HG03108 (cell line): ENCODE measurements around the gene RIN3.
A peak's percentile ranks its signal among the peaks of the same experiment; 100 is the strongest.
"Not testable (repeated sequence)": the region's sequence is repeated elsewhere in the genome, so short reads cannot be mapped to it uniquely, and the experiment has no call there.

Source experiments
- ATAC-seq: cut with Tn5 transposase; IDR thresholded peaks from one replicate; pipeline ENCODE4 v1.9.1; 2021; ENCODE audit warnings: moderate library complexity; ENCODE audit not compliant: unreplicated experiment

Gene RIN3

DNA sequence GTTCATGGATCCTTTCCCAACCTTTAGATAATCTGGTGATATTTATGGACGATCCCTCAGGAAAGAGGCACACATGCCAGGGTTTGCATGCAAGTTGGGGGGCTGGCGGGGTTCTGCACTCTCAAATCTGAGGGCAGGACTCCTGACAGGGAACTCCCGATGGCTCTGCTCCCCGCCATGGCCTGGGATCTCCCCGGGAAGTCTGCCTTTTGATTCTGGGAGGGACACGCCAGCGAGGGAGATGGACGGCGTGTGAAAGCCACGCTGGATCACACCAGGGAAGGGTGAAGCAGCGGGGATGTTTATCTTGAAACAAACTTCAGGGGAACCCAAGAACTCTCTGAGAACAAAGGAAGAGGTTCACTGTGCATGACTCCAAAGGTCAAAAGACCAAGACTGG lies 191.2 kb downstream of the RIN3 start:
- no peak for ATAC-seq

DNA sequence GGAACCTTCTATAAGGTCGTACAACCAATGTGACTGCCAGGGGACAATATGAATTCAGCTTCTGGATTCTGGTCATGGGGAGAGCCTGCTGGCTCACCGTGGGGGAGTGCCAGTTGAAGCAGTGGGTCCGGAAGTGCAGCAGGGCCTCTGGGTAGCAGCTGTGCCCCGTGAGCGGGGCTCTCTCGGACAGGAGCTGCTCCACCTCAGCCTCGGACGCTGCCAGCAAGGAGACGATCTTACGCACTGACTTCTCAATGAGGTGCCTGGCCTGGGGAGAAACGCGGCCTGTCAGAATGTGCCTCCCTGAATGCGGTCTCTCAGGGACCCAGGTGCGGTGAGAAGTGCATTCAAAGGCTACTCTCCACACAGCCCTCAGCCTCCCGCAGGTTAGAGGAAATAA lies 192.8 kb downstream of the RIN3 start:
- no peak for ATAC-seq

DNA sequence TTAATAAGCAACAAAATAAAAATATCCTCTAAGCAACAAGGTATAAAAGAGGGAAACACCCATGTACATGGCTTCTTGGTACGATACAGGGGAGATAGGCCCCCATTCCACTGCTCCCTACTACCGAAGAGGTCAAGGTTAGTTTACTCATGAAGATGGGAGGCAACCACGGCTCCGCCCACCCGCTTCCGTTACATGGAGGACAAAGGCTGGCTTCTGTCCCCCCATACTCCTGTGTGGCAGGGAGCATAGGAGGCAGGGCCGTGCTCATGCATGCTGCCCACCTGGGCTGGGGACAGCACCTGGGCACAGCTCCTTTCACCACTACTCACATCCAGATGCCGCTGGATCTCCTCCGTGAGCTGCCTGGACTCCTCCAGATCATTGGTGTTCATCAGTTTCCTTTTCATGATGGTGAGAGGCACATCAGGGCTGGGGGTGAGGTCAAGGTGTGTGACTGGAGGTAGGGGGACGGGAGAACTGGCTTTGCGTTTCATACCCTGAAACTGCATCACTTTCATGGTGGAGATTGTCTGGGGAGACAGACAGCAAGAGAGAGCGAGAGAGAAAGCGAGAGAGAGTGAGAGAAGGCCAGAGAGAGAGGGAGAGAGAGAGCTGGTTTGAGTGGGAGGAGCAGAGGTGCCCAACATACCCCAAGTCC lies 195.9 kb downstream of the RIN3 start:
- no peak for ATAC-seq

DNA sequence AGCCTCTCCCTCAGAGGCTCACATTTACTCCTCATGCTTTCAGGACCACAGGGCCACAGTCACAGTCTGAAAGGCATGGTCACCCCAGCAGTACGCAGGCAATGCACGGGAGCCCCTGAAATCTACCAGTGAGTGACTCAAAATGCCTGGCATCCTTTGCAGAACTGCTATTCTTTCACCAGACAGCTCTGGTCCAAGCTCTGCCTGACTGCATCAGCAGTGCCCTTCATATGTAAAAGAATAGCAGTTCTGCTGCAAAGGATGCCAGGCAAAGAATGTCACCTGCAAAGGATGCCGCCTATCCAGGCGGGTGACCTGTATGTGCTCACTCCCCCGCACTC lies 196.4 kb downstream of the RIN3 start:
- no peak for ATAC-seq

DNA sequence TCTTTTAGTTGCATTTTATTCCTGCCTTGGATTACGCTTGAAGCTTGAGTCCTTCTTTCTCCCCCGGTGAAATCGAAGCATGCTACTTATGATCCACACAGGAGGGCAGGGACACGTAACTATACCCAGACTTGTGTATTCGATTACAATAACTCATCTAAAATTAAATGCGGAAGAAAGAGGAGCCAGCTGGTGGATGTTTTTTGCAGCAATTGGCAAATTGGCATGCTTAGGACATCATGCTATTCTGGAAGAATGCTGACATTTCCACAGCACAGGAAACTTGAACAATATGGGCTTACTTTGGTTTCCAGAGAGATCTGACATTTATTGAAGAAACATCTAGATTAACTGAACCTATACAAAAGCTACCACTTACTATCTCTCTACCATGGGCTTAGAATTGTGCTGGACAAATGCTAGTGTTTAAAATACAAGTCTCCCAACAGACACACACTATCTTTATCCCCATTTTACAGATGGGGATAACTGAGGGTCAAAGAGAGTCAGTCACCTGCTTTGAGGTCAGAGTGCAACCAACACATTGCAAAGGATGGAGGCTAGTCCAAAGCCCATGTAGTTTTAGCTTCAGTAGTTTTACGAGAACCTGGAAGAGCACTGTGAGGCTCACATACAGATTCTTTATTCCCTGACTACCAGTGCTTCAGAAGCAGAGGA lies 198.5 kb downstream of the RIN3 start:
- ATAC-seq: no peak

DNA sequence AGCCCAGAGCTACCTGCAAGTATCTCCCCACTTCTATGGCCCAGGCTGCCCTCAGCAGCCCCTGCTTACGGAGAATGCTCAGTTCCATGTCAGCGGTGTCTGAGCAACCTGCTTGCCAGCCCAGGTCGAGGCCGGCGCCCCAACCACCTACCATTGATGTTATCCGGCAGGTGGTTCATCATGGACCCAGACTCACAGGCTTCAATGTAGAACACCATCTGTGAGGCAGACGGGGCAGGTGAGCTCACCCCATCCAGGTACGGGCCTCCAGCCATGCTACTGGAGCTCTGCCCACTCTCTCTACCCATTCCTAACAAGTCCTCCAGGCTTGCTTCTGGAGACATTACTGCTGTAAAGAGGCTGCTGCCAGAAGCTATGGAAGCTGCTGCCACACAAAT lies 199.1 kb downstream of the RIN3 start:
- ATAC-seq: no peak

DNA sequence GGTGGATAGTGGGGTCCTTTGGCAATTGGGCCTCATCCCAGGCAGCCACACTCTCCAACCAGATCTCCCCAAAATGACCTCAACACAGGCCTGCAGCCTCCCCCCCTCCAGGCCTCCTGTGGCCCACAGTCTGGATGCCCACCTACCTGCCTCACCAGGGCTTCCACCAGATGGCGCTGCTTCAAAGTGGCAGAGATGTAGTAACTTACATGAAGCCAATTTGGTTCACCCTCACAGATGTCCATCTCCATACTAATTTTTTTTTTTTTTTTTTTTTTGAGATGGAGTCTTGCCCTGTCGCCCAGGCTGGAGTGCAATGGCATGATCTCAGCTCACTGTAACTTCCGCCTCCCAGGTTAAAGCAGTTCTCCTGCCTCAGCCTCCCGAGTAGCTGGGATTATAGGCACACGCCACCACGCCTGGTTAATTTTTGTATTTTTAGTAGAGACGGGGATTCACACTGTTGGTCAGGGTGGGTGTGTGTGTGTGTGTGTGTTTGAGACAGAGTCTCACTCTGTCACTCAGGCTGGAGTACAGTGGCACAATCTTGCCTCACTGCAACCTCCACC lies 201.2 kb downstream of the RIN3 start:
- not testable (repeated sequence) for ATAC-seq

DNA sequence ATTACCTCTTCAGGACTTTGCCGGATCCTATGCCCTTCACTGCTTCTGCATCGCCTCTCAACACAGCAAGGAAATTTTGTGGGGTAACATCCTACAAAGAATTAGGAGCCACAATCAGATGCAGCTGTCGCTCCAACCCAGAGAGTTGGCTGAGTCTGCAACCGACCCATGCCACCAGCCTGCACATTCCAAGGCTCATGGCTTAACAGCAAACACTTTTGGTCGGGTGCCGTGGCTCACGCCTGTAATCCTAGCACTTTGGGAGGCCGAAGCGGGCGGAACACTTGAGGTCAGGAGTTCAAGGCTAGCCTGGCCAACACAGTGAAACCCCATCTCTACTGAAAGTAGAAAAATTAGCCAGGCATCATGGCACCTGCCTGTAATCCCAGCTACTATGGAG lies 202.6 kb downstream of the RIN3 start:
- ATAC-seq: no peak

DNA sequence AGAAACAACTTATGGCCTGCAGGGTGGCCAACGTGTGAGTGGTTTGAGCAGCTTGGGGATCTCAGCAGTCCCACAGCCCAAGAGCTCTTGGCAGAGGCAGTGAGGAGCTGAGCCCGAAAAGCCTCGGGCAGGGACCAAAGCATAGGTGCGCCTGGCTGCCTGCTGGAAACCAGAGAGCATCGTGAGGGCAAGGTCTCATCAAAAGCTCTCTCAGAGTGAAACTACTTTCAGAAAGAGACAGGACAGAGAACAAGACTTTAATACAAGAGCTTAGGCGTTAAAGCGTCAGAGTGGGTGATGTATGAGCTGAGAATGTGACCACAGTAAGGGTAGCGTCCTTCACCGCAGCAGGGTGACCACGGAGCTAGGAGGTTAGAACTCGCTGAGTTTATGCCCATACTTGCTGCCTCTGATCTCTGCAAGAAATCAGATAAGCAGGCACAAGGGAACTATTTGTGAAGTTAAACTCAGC lies 204.0 kb downstream of the RIN3 start:
- no peak for ATAC-seq

DNA sequence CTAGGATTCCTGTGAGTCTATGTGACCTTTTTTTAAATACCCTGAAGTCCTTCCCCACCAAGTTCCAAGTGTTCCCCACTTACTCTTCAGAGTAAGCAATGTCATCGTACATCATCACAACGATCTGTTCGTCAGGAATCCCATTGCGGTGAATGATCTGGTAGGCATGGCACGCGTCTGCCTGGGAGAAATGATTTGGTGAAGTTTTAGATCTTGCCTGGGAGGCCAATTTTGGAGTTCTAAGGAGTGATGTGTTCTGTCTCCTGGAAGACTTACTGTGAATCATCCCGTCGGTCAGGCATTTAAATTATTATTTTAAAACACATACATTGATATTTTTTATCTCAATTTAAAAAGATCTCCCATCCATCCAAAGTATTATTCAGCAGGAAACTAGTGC lies 205.1 kb downstream of the RIN3 start:
- ATAC-seq: no peak

DNA sequence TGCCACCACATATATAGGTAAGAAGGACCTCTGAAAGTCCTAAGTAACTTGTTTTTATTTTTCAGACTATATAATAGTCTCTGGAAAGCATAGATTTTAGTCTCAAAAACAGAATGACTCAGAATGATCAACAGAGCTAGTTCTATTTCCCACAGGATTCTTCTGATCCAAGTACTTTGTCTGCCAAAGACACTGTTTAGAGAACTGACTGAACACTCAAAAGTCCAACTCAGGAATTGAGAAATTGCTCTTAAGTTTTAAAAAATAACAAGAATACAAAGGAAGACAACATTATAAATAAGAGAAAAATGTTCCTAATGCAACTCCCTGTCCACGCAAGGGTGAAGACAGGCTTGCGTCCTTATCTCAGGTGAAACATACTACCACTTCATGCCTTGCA lies 205.8 kb downstream of the RIN3 start:
- ATAC-seq: no peak

DNA sequence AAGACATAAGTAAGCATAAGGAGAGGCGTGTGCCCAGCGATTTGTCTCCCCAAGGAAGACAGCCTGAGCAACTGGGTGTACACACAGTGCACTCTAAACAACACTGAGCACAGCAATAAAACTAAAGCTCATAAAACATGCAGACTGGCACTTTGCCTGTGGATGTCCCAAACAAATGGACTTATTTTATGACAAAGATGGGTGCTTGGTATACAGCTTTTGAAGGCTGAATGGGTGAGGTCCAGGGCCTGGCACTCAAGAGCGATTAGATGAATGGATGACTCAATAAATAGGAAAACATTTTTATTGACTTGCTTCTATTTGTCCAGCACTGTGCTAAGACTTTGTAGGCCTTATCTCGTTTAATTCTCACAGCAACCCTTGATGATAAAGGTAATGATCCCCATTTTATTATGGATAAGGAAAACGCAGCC lies 206.3 kb downstream of the RIN3 start:
- no peak for ATAC-seq

DNA sequence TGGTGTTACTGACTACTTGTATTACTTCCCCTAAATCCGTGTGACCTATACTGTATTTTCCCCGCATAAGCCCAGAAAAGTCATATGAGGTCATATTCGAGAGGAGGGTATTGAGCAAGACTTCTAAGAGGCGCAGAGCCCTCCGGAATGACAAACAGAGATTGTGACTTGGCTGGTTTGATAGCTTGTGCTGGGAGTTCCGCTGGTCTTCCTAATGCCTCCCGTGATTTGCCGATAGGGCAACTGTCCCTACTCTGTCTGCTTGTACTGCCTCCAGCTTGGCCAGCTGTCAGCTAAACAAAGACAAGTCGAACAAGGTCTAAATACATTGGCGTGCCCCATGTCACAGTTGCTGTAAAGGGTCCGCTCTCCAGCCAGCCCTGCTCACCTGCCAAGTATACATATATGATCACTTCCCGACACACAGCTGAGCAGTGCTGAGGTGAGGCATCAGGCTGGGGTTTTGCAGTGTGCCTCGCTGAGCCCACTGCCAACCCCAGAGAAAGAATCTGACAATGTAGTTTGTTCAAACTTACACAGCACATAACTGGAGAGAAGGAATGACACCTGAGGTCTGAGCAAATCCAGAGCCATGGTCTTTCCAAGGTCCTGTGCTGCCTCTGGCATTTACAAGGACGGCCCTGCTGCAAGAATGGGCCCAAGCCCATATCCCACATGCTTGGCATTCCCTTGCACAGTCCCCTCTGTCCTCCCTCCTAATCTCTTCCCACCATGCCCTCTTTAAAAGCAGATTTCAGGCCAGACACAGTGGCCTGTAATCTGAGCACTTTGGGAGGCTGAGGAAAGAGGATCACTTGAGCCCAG lies 211.1 kb downstream of the RIN3 start:
- ATAC-seq: no peak

DNA sequence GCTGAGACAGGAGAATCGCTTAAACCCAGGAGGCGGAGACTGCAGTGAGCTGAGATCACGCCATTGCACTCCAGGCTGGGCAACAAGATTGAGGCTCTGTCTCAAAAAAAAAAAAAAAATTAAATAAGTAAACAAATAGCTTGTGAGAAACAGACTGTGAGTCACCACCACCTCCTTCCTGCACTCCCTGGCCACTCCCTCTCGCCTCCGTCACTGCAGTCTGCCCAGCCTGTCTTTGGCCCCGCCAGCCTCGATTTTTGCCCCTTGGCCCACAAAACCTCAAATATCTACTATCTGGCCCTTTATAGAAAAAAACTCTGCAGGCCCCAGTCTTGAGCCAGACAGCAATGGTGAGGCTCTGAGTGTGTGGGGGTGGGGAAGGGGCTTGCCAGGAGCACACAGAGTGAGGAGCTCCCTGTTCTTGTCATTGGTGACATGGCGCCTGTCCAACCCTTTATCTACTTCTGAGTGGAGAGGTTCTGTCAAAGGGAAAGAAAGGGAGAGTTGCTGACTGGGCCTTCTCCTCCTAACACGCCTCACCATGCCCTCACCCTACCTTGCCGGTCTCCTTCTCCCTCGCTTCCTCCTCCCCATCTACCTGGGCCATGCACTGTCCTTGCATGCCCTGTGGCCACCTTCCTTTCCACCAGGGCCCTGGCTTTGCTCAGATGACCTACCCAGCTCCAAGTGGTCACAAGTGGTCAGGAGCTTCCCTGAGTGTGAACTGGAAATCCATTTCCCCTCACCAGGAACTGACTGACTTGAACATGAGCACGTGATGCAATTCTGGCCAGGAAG lies 212.8 kb downstream of the RIN3 start:
- ATAC-seq: no peak

DNA sequence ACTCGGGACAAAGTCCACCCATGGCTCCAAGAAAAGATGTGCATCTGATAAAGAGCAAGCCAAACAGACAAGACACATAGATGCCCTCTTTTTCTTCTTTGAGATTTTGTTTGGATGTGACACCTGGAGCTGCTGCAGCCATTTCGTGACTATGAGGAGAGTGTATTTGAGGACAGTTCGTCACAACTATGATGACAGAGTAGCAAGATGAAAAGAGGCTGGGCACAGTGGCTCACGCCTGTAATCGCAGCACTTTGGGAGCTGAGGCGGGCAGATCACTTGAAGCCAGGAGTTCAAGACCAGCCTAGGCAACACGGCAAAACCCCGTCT lies 213.3 kb downstream of the RIN3 start:
- ATAC-seq: no peak

DNA sequence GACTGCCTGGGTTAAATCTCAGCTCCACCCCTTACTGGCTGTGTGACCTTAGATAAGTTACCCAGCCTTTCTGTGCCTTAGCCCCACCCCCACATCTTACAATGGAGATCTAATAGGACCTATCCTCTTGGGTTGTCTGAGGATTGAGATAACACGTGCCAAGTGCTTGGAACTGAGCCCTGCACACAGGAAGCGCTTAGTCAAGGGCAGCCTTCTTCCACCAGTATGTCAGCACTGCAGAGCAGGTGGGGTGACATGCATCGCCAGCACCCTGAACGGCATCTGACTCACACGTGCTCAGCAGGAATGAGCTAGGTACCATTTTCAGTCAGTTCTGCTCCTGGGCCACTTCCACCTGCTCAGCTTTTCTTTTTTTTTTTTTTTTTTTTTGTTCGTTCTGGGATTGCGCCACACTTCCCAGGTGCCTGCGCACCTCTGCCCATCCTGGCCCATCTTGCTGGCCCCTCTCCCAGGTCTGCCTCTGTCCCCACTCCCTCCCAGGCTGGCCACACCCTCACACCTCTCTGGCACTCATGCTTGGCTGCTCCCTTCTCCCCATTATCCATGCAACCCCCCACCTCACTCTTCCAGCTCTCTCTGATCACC lies 215.3 kb downstream of the RIN3 start:
- peak; percentile 45 for ATAC-seq

DNA sequence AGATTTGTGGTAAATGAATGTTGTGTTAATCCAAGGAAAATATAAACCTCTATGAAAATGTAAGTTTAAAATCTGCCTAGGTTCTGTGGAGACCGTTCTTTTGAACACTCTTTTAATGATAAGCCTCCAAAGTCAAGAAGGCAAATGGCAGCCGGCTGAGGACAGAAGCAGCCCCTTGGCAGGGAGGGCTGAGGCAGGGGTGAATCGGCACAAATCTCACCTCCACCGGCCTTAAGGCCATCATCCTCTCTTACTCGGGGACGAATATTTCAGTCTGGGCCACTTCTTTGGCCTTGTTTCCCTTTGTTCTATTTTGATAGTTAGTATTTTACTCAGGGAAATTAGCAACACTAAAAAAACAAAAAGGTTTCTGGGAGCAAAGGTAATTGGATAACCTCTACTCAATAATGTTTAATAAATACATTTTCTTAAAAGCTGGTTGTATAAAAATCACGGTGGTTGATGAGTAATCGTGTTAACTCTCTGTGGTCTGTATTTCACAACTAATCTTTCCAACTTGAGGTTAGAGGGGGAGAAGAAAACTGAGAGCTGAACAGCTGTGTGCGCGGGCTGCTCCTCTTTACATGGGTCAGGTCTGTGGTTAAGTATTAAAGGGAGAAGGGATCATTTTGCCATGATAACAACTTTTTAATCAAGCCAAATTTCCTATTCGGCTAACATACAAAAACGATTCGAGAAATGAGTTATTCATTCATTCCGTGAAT lies 216.2 kb downstream of the RIN3 start:
- peak; percentile 63 for ATAC-seq

DNA sequence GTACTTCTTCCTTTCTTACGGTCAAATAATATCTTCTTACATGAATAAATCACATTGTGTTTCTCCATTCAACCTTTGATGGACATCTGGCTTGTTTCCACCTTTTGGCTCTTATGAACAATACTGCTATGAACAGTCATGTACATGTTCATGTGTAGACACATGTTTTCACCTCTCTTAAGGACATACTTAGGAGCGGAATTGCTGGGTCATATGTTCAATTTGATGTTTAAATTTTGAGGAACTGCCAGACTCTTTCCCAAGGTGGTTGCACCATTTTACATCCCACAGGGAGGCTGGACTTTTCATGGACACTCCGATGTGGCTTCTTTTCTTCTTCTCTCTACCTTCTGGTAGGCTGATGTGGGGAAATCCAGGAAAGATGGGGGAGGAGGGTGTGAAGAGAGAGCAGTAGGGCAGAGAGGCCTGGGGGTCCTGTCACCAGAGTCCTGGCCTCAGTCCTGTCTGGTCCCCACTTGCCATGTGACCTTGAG lies 218.1 kb downstream of the RIN3 start:
- ATAC-seq: no peak

DNA sequence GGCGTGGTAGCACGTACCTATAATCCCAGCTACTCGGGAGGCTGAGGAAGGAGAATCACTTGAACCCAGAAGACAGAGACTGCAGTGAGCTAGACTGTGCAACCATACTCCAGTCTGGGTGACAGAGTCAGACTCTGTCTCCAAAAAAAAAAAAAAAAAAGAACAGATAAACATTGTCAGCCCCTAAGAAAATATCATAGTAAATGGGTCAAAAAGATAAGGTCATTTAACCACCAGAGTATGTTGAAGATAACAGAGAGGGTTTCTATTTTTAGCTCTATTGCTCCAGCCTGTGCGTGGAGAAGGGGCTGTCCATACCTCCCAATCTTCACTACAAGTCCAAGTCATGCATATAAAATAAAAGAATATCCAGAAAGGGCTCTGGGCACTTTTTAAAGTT lies 219.4 kb downstream of the RIN3 start:
- ATAC-seq: no peak

DNA sequence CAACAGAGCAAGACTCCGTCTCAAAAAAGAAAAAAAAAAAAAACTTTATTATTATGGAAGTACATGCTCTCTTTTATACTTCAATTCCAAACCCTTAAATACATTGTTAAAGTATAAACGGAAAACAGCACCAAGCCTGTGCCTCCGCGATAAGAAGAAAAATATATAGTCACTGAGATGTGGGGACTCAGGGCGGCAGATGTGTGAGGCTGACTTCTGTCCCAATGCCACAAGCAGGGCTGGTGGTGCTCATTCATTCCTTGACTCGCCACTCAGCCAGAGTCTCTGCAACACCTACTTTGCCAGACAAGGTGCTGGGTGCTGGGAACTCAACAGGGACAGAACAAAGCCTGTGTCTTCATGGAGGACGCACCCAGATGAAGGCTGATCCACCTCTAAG lies 221.0 kb downstream of the RIN3 start:
- no peak for ATAC-seq
